ENCODE measurements around the gene SYT17.

SYT17 gene

GRCh38 chr16:19172098-19172780 is 4.2 kb downstream of the SYT17 start:
- H3K27ac ChIP-seq = no peak overlapping the region
- TF ChIP-seq ZFX (IDR thresholded peaks at IDR 0.05; ENCODE audit: borderline replicate concordance) = no peak
- no peak for TF ChIP-seq CTCF (IDR thresholded peaks at IDR 0.05)

- no peak overlapping the region for H3K27ac ChIP-seq
- no peak for TF ChIP-seq ZFX (IDR thresholded peaks at IDR 0.05; ENCODE audit: borderline replicate concordance)
- no peak for TF ChIP-seq CTCF (IDR thresholded peaks at IDR 0.05)
These were observed 5.0 kb downstream of the SYT17 start for GRCh38 chr16:19173059-19173458.

GRCh38 chr16:19173649-19174383 is 5.8 kb downstream of the SYT17 start:
- H3K27ac ChIP-seq = no peak overlapping the region
- TF ChIP-seq ZFX (IDR thresholded peaks at IDR 0.05; ENCODE audit: borderline replicate concordance) (no peak), CTCF (IDR thresholded peaks at IDR 0.05) (no peak)

- TF ChIP-seq CTCF (IDR thresholded peaks at IDR 0.05) (no peak), ZFX (IDR thresholded peaks at IDR 0.05; ENCODE audit: borderline replicate concordance) (no peak)
- H3K27ac ChIP-seq = no peak overlapping the region
These were observed 6.4 kb downstream of the SYT17 start for GRCh38 chr16:19174478-19174877.

- no peak for TF ChIP-seq ZFX (IDR thresholded peaks at IDR 0.05; ENCODE audit: borderline replicate concordance)
- TF ChIP-seq CTCF (IDR thresholded peaks at IDR 0.05) = no peak
- no peak overlapping the region for H3K27ac ChIP-seq
These were observed 7.6 kb downstream of the SYT17 start for GRCh38 chr16:19175492-19176262.

- H3K27ac ChIP-seq = no peak overlapping the region
- TF ChIP-seq ZFX (IDR thresholded peaks at IDR 0.05; ENCODE audit: borderline replicate concordance) = no peak
- peak; percentile 29 for TF ChIP-seq CTCF (IDR thresholded peaks at IDR 0.05)
These were observed 9.2 kb downstream of the SYT17 start for GRCh38 chr16:19177111-19177739.
